Measurements from ENCODE around the gene BLOC1S6.
A peak's percentile ranks its signal among the peaks of the same experiment; 100 is the strongest.

The BLOC1S6 gene

DNA sequence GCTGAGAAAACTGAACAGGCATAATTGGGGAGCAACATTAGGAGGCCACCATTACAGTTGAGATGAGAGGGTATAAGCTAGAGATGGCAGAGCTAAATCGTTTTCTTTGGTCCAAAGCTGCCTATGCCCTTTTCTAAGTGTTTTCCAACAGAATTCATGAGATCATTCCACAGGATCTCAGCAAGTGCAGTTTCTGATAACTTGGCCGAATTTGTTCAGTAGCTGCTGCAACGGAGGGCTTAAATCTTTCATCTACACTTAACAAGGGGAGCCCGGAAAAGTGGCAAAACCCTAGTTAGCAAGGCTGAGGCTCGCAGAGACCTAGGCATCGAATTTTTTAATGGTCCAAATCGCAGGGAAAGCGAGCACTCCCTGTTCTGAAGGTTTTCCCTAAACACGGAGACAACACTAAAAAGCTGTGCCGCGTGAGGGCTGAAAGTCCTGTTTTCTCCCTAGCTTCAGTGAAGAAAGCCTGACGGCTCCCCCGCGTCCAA, 531 bp upstream of the BLOC1S6 start:
- DNase-seq, result no peak
- in situ Hi-C loops (cut with MboI; ENCODE audit: low pct_unique_long_range_greater_than_20kb, low sequenced_read_pairs), result no loop called here

- in situ Hi-C loops (cut with MboI; ENCODE audit: low pct_unique_long_range_greater_than_20kb, low sequenced_read_pairs), result no loop called here
- DNase-seq, result no peak
Observed at GRCh38 chr15:45587863-45588170, 638 bp downstream of the BLOC1S6 start.

- in situ Hi-C loops (cut with MboI; ENCODE audit: low pct_unique_long_range_greater_than_20kb, low sequenced_read_pairs), result no loop called here
- DNase-seq, result no peak
Observed at GRCh38 chr15:45588219-45588875, 1.2 kb downstream of the BLOC1S6 start.

DNA sequence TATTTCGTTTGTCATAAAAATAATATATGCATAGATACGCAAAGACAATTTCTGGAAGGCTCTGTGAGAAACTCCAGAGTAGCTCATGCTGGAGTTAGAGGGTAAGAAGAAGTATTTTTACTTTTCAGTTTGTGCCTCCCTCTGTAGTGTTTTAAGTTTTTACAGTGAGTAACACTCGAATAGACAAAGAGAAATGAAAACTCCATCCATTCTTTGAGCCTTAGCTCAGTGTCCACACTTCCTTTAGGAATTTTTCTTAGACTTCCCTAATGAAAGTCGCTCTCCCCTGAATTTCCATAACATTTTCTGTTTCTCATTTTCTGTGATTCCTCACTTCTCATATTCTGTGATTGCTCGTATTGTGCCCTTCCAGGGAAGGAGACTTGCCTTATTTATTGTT, 2.1 kb downstream of the BLOC1S6 start:
- DNase-seq, result no peak
- in situ Hi-C loops (cut with MboI; ENCODE audit: low pct_unique_long_range_greater_than_20kb, low sequenced_read_pairs), result no loop called here

GRCh38 chr15:45594319-45594718, 7.1 kb downstream of the BLOC1S6 start:
- no peak for DNase-seq
- in situ Hi-C loops (cut with MboI; ENCODE audit: low pct_unique_long_range_greater_than_20kb, low sequenced_read_pairs), result no loop called here

GRCh38 chr15:45594835-45595530, 7.8 kb downstream of the BLOC1S6 start:
- in situ Hi-C loops (cut with MboI; ENCODE audit: low pct_unique_long_range_greater_than_20kb, low sequenced_read_pairs), result no loop called here
- no peak for DNase-seq

DNA sequence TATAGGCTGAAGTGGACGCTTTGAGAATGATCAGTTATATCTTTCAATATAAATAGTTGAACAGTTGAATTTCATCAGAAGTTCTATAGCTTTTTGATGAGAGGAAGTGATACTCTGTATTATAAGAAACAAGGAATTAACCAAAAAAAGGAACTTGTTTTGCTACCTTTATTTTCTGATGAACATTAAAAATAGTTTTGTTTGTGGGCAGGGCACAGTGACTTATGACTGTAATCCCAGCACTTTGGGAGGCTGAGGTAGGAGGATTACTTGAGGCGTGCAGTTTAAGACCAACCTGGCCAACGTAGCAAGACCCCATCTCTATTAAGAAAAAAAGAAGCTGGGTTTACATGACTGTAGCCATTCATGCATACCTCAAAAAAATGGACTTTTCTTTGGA, 16.7 kb downstream of the BLOC1S6 start:
- in situ Hi-C loops (cut with MboI; ENCODE audit: low pct_unique_long_range_greater_than_20kb, low sequenced_read_pairs), result loop anchor here (25.0 kb wide), 1 partner anchor 442 kb away; no protein-coding TSS in a partner anchor
- DNase-seq, result no peak

- in situ Hi-C loops (cut with MboI; ENCODE audit: low pct_unique_long_range_greater_than_20kb, low sequenced_read_pairs), result loop anchor here (25.0 kb wide), 1 partner anchor 442 kb away; no protein-coding TSS in a partner anchor
- DNase-seq, result no peak
Observed at GRCh38 chr15:45604326-45604725, 17.1 kb downstream of the BLOC1S6 start.

- no peak for DNase-seq
- in situ Hi-C loops (cut with MboI; ENCODE audit: low pct_unique_long_range_greater_than_20kb, low sequenced_read_pairs), result loop anchor here (25.0 kb wide), 1 partner anchor 444 kb away; no protein-coding TSS in a partner anchor
Observed at GRCh38 chr15:45606413-45606812, 19.2 kb downstream of the BLOC1S6 start.

DNA sequence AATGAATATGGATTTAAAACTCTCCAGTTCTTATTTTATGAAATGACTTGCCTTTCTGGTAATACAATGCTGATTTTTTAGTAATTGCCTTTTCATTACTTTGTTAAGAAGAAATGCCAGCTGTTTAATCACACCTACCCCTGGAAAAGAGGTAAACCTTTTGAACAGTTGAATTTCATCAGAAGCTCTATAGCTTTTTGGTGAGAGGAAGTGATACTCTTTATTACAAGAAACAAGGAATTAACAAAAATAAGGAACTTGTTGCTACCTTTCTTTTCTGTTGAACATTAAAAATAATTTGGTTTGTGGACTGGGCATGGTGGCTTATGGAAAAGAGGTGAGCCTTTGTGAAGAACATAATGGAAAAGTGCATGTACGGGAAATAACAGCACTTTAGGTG, 19.7 kb downstream of the BLOC1S6 start:
- in situ Hi-C loops (cut with MboI; ENCODE audit: low pct_unique_long_range_greater_than_20kb, low sequenced_read_pairs), result loop anchor here (25.0 kb wide), 1 partner anchor 445 kb away; no protein-coding TSS in a partner anchor
- no peak for DNase-seq

DNA sequence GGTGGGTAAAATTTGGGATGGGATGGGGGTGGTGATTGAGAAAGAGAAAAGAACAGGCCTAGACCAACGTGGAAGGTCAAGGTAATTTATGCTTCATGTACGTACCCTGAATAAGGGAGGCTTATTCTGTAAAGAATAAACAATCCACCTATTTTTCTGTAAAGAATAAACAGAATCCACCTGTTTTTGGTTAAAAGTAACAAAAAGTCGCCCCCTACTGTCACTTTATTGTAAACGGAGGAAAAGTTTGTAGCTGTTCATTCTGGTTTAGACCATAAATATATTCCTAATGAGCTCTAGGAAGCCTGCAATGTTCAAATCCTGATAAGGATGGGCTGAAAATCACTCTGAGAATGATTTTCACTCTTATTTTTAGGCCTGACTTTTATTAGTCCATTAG, 24.1 kb downstream of the BLOC1S6 start:
- in situ Hi-C loops (cut with MboI; ENCODE audit: low pct_unique_long_range_greater_than_20kb, low sequenced_read_pairs), result loop anchor here (10.0 to 25.0 kb wide), 2 partner anchors 157 to 449 kb away; no protein-coding TSS in a partner anchor
- peak; percentile 48 for DNase-seq

- in situ Hi-C loops (cut with MboI; ENCODE audit: low pct_unique_long_range_greater_than_20kb, low sequenced_read_pairs), result loop anchor here (10.0 to 25.0 kb wide), 2 partner anchors 158 to 451 kb away; no protein-coding TSS in a partner anchor
- no peak for DNase-seq
Observed at GRCh38 chr15:45612790-45613415, 25.7 kb downstream of the BLOC1S6 start.

GRCh38 chr15:45616901-45617323, 29.7 kb downstream of the BLOC1S6 start:
- no peak for DNase-seq
- in situ Hi-C loops (cut with MboI; ENCODE audit: low pct_unique_long_range_greater_than_20kb, low sequenced_read_pairs), result loop anchor here (10.0 to 25.0 kb wide), 2 partner anchors 162 to 455 kb away; no protein-coding TSS in a partner anchor

DNA sequence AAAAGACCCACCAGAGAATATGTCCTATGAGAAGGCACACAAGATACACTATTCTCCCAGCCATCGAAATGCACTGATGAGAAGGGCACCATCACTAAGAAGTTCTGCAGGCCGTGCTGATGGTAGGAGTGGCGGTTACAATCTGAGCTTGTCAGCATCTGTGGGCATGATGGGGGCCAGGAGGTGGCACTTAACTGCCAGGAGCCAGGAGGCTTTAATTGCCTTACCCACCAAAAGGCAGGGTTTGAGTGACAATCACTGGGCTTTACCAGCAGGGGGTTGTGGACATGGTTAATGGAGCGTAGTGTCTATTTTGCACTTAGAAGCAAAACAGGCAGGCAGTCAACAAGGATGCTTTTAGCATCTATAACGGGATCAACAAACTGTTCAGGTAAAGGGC, 31.6 kb downstream of the BLOC1S6 start:
- no peak for DNase-seq
- in situ Hi-C loops (cut with MboI; ENCODE audit: low pct_unique_long_range_greater_than_20kb, low sequenced_read_pairs), result loop anchor here (10.0 to 25.0 kb wide), 2 partner anchors 164 to 457 kb away; no protein-coding TSS in a partner anchor

- DNase-seq, result no peak
- in situ Hi-C loops (cut with MboI; ENCODE audit: low pct_unique_long_range_greater_than_20kb, low sequenced_read_pairs), result no loop called here
Observed at GRCh38 chr15:45628136-45628535, 41.0 kb downstream of the BLOC1S6 start.

DNA sequence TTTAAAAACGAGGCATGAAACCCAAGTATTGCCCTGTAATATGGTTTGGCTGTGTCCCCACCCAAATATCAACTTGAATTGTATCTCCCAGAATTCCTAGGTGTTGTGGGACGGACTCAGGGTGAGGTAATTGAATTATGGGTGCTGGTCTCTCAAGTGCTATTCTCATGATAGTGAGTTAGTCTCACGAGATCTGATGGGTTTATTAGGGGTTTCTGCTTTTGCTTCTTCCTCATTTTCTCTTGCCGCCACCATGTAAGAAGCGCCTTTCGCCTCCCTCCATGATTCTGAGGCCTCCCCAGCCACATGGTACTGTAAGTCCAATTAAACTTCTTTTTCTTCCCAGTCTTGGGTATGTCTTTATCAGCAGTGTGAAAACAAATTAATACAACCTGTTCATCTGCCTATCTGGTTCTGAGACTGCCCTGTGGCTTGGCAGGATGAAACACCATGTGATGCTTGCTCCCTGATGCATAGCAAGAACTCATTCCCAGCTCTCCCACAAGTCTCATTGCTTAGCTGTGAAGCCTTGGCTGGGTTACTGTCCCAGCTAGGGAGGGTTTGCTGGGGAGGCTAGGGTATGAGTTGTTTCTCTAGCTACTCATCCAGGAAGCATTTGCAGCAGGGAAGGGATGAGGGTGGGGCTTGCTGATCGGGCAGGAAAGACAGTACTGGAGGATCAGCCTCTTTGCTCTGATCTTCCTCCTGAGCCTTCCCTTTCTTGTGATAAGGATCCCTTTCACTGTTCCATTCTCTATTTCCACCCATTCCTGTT, 43.9 kb downstream of the BLOC1S6 start:
- in situ Hi-C loops (cut with MboI; ENCODE audit: low pct_unique_long_range_greater_than_20kb, low sequenced_read_pairs), result no loop called here
- DNase-seq, result no peak

DNA sequence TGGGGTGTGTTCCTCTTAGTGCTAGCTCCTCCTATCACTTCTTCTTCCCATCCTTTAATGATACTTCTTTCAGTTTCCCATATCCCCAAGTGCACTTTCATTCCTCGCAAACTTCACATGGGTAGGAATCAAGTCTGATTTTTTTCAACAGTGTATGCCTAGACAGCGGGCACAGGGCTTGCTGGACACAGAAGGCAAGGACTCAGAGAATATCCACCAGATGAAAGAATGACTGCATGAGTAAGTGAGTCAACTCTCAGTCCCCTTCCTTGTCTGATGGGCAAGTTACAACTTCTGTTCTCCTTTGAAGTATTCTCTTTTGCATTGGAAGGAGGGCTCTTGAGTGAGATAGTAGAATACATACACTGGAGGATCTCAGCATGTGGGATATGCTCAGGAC, 44.6 kb downstream of the BLOC1S6 start:
- DNase-seq, result no peak
- in situ Hi-C loops (cut with MboI; ENCODE audit: low pct_unique_long_range_greater_than_20kb, low sequenced_read_pairs), result no loop called here

DNA sequence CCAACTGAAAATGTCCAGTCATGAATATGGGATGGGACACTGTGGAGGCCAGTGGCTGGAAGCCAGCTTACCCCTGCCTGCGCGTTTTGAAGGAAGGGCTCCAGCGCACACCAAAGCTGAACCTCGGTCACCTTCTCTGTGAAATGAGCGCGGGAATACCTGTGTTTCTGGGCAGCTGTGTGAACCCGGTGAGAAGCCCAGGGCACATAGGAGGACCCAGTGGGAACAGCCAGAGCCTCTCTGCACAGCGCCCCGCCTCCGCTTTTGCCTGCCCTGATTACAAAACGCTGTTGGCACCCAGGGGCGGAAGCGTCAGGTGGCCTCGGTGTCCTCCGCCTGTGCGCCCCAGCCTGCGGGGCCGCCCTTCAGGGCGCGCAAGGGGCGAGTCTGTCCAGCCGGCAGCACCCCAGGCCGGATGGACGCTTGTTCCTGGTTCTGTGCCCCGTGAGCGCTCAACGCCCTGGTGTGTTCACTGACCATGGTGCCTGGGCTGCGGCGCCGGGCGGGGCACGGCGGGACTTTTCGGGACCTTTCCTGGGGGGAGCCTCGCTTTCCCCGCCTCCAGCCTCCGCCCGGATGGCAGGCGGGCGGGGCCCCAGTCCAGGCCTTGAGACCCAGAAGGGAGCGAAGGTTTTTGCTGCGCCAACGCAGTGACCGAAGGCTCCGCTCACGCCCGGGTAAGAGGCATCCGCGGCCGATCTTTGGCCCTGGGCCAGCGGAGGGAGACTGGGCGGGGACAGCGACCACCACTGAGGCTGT, 47.4 kb downstream of the BLOC1S6 start, which contains the start of gene SQOR:
SQOR (plus strand) TSS at position 598 of the 759 bp plus-strand sequence. CDS start 23,895 bp downstream, outside the sequence.
- in situ Hi-C loops (cut with MboI; ENCODE audit: low pct_unique_long_range_greater_than_20kb, low sequenced_read_pairs), result no loop called here
- DNase-seq, result peak; percentile 80

All from KBM-7 (cell line).